ENCODE results near the gene SRF.

The SRF gene

GRCh38 chr6:43185391-43185985 is 14.4 kb downstream of the SRF start:
- Histone ChIP-seq H3K27me3 (replicated peaks; ENCODE audit: control insufficient read depth, insufficient read depth, low read length) (no peaks in the 10 kb centered on the region), H3K36me3 (ENCODE audit: control insufficient read depth, insufficient read depth, low read length) (peaks cover 20% of the 10 kb centered on the region), H3K4me3 (replicated peaks; ENCODE audit: low read depth, low read length) (no peak overlapping the region)
- TF ChIP-seq CTCF (IDR thresholded peaks at IDR 0.05; ENCODE audit: insufficient read depth, low read length, poor library complexity, severe bottlenecking), result no peak
- no peak for DNase-seq (ENCODE audit: extremely low read depth, insufficient read length)

GRCh38 chr6:43186019-43186418 is 14.9 kb downstream of the SRF start:
- TF ChIP-seq CTCF (IDR thresholded peaks at IDR 0.05; ENCODE audit: insufficient read depth, low read length, poor library complexity, severe bottlenecking), result no peak
- no peak for DNase-seq (ENCODE audit: extremely low read depth, insufficient read length)
- Histone ChIP-seq H3K36me3 (ENCODE audit: control insufficient read depth, insufficient read depth, low read length) (peaks cover 19% of the 10 kb centered on the region), H3K4me3 (replicated peaks; ENCODE audit: low read depth, low read length) (no peak overlapping the region), H3K27me3 (replicated peaks; ENCODE audit: control insufficient read depth, insufficient read depth, low read length) (no peaks in the 10 kb centered on the region)

GRCh38 chr6:43186706-43187105 is 15.6 kb downstream of the SRF start:
- Histone ChIP-seq H3K27me3 (replicated peaks; ENCODE audit: control insufficient read depth, insufficient read depth, low read length) (no peaks in the 10 kb centered on the region), H3K36me3 (ENCODE audit: control insufficient read depth, insufficient read depth, low read length) (peaks cover 18% of the 10 kb centered on the region), H3K4me3 (replicated peaks; ENCODE audit: low read depth, low read length) (no peak overlapping the region)
- TF ChIP-seq CTCF (IDR thresholded peaks at IDR 0.05; ENCODE audit: insufficient read depth, low read length, poor library complexity, severe bottlenecking), result no peak
- no peak for DNase-seq (ENCODE audit: extremely low read depth, insufficient read length)

GRCh38 chr6:43187821-43188220 is 16.8 kb downstream of the SRF start:
- Histone ChIP-seq H3K36me3 (ENCODE audit: control insufficient read depth, insufficient read depth, low read length) (peaks cover 20% of the 10 kb centered on the region), H3K27me3 (replicated peaks; ENCODE audit: control insufficient read depth, insufficient read depth, low read length) (no peaks in the 10 kb centered on the region), H3K4me3 (replicated peaks; ENCODE audit: low read depth, low read length) (no peak overlapping the region)
- no peak for TF ChIP-seq CTCF (IDR thresholded peaks at IDR 0.05; ENCODE audit: insufficient read depth, low read length, poor library complexity, severe bottlenecking)
- DNase-seq (ENCODE audit: extremely low read depth, insufficient read length), result no peak

GRCh38 chr6:43188426-43188825 is 17.4 kb downstream of the SRF start:
- DNase-seq (ENCODE audit: extremely low read depth, insufficient read length), result no peak
- Histone ChIP-seq H3K27me3 (replicated peaks; ENCODE audit: control insufficient read depth, insufficient read depth, low read length) (no peaks in the 10 kb centered on the region), H3K4me3 (replicated peaks; ENCODE audit: low read depth, low read length) (no peak overlapping the region), H3K36me3 (ENCODE audit: control insufficient read depth, insufficient read depth, low read length) (peaks cover 22% of the 10 kb centered on the region)
- TF ChIP-seq CTCF (IDR thresholded peaks at IDR 0.05; ENCODE audit: insufficient read depth, low read length, poor library complexity, severe bottlenecking), result no peak

- Histone ChIP-seq H3K27me3 (replicated peaks; ENCODE audit: control insufficient read depth, insufficient read depth, low read length) (no peaks in the 10 kb centered on the region), H3K4me3 (replicated peaks; ENCODE audit: low read depth, low read length) (no peak overlapping the region), H3K36me3 (ENCODE audit: control insufficient read depth, insufficient read depth, low read length) (peaks cover 24% of the 10 kb centered on the region)
- no peak for TF ChIP-seq CTCF (IDR thresholded peaks at IDR 0.05; ENCODE audit: insufficient read depth, low read length, poor library complexity, severe bottlenecking)
- no peak for DNase-seq (ENCODE audit: extremely low read depth, insufficient read length)
These were observed 18.8 kb downstream of the SRF start for GRCh38 chr6:43189776-43190304.
